HepG2 (cell line): ENCODE data around the gene DUS1L. TPM values are rescaled to one million over a fixed set of nuclear protein-coding genes. Genes with fewer than 3 reads are reported as not detected.

Experiments
- ATAC-seq: fragments of 200-7000 bp; cut with Tn5 transposase; 3 replicates; pipeline ENCODE4 v1.9.1; 2020; ENCODE audit warnings: mild to moderate bottlenecking, moderate library complexity
- BruUV-seq: library from RNA; stranded (reverse); fragments of 400-500 nt; replicated peaks from 2 replicates; lab custom pipeline; 2021; lab: Mats Ljungman, UMichigan
- CTCF ChIA-PET: fragments of 300-600 bp; formaldehyde crosslinking; extraction: SDS; loops from one replicate; lab custom pipeline; 2021; ENCODE audit warnings: low total read pairs, inconsistent platforms, low intra/inter-chr PET ratio; lab: Yijun Ruan, JAX
- POLR2A ChIA-PET: fragments of 350-600 bp; sonication (Branson Sonifier 250); formaldehyde crosslinking; loops from one replicate; lab custom pipeline; 2020; ENCODE audit warnings: antibody characterized with exemption, inconsistent platforms; lab: Yijun Ruan, JAX
- DNase-seq: peaks from one replicate; pipeline ENCODE4 v3.0.0-alpha.2; 2015; ENCODE audit warnings: low spot score
- FAIRE-seq: peaks from 3 replicates; lab custom pipeline; 2011; peaks lifted over from hg19 to GRCh38; lab: Jason Lieb, UNC
- H2AFZ ChIP-seq: one replicate; pipeline ENCODE4 v1.6.1; 2011; ENCODE audit warnings: low read length, inconsistent platforms
- H3K27ac ChIP-seq: fragments of 300-600 bp; 3 replicates; pipeline ENCODE4 v1.8.0; 2011; ENCODE audit warnings: mixed run types, mild to moderate bottlenecking, mixed read lengths, low read length, inconsistent platforms; ENCODE audit not compliant: insufficient read depth; ENCODE audit errors: extremely low read length
- H3K27me3 ChIP-seq, 2 experiments: fragments of 200-600 bp in 1 of 2; 2 replicates in 1 of 2; 3 replicates in 1 of 2; pipeline versions ENCODE4 v1.6.0 to v1.8.0; 2011; ENCODE audit warnings: low read length in 2 of 2, mild to moderate bottlenecking in 2 of 2, moderate library complexity in 2 of 2, inconsistent platforms in 1 of 2; ENCODE audit not compliant: insufficient read depth in 2 of 2, control insufficient read depth in 1 of 2
- H3K36me3 ChIP-seq, 2 experiments: fragments of 200-600 bp in 1 of 2; replicated peaks in 1 of 2; 2 replicates in 1 of 2; 3 replicates in 1 of 2; pipeline versions ENCODE4 v1.5.1 to v1.8.0; 2011; ENCODE audit warnings: low read length in 2 of 2, inconsistent platforms in 1 of 2; ENCODE audit not compliant: insufficient read depth in 2 of 2, control insufficient read depth in 1 of 2
- H3K4me1 ChIP-seq: 2 replicates; pipeline ENCODE4 v1.5.1; 2012; ENCODE audit warnings: low read length, inconsistent platforms; ENCODE audit not compliant: insufficient read depth
- H3K4me2 ChIP-seq: 2 replicates; pipeline ENCODE4 v1.6.0; 2011; ENCODE audit warnings: low read depth, low read length, inconsistent platforms
- H3K4me3 ChIP-seq, 3 experiments: fragments of 200-600 bp in 1 of 3; sonication (generic), shearing (Covaris generic) in 1 of 3; replicated peaks in 1 of 3; 2 replicates each; pipeline ENCODE4 v1.5.1; 2011 to 2016; ENCODE audit warnings: low read length in 3 of 3, inconsistent platforms in 2 of 3, low read depth in 2 of 3, mild to moderate bottlenecking in 2 of 3, control low read depth in 1 of 3, mixed read lengths in 1 of 3; ENCODE audit not compliant: insufficient read depth in 1 of 3
- H3K79me2 ChIP-seq: one replicate; pipeline ENCODE4 v1.6.1; 2011; ENCODE audit warnings: low read length, inconsistent platforms; ENCODE audit not compliant: insufficient read depth
- H3K9ac ChIP-seq: 2 replicates; pipeline ENCODE4 v1.6.0; 2011; ENCODE audit warnings: mild to moderate bottlenecking, low read depth, low read length, inconsistent platforms; ENCODE audit not compliant: insufficient read depth
- H3K9me3 ChIP-seq: 2 replicates; pipeline ENCODE4 v1.5.1; 2012; ENCODE audit warnings: mild to moderate bottlenecking, low read length
- H4K20me1 ChIP-seq: 2 replicates; pipeline ENCODE4 v1.6.0; 2011; ENCODE audit warnings: inconsistent platforms, mild to moderate bottlenecking, low read length, moderate library complexity; ENCODE audit not compliant: insufficient read depth
- ATF7-NPFF ChIP-seq: sonication (generic); formaldehyde crosslinking; IDR thresholded peaks from 2 replicates; pipeline ENCODE4 v1.8.1; 2023; ENCODE audit warnings: mild to moderate bottlenecking, low read depth, missing genetic modification reagents, moderate library complexity
- EED ChIP-seq: sonication (generic); formaldehyde crosslinking; IDR thresholded peaks from 2 replicates; pipeline ENCODE4 v1.5.0; 2020; ENCODE audit warnings: mild to moderate bottlenecking, missing genetic modification reagents
- HDAC2 ChIP-seq: sonication (generic); formaldehyde crosslinking; IDR thresholded peaks from 2 replicates; pipeline ENCODE4 v1.4.0; 2020; ENCODE audit warnings: missing genetic modification reagents
- HNRNPH1 ChIP-seq: fragments of 200-400 bp; formaldehyde crosslinking; optimal IDR thresholded peaks from 2 replicates; pipeline ENCODE3; 2017; ENCODE audit warnings: mild to moderate bottlenecking, low read depth, low read length
- SMARCE1 ChIP-seq: fragments of 450-650 bp; IDR thresholded peaks from 2 replicates; pipeline ENCODE4 v1.6.1; 2017; ENCODE audit warnings: borderline replicate concordance
- THRA ChIP-seq: sonication (generic); formaldehyde crosslinking; IDR thresholded peaks from 2 replicates; pipeline ENCODE4 v1.4.0; 2020; ENCODE audit warnings: missing genetic modification reagents, borderline replicate concordance
- ZNF615 ChIP-seq: sonication (generic); formaldehyde crosslinking; IDR thresholded peaks from 2 replicates; pipeline ENCODE4 v1.5.0; 2020; ENCODE audit warnings: mild to moderate bottlenecking, missing genetic modification reagents, borderline replicate concordance
- ZNF670 ChIP-seq: sonication (generic); formaldehyde crosslinking; IDR thresholded peaks from 2 replicates; pipeline ENCODE4 v1.8.0; 2022; ENCODE audit warnings: mild to moderate bottlenecking, missing genetic modification reagents, borderline replicate concordance
- ZSCAN30 ChIP-seq: sonication (generic); formaldehyde crosslinking; IDR thresholded peaks from 2 replicates; pipeline ENCODE4 v1.5.0; 2020; ENCODE audit warnings: mild to moderate bottlenecking, missing genetic modification reagents
- WGBS: methylation state at CpG from one replicate; pipeline ENCODE4 v1.1.6; 2017; ENCODE audit warnings: low lambda C conversion rate; 5-methylcytosine and 5-hydroxymethylcytosine counted together
- in situ Hi-C: cut with HindIII; loops from 2 replicates; pipeline ENCODE4 v1.10.0; 2017; ENCODE audit warnings: low pct_unique_long_range_greater_than_20kb; ENCODE audit not compliant: extremely low pct_ligation_motif_present
- intact Hi-C: fragments of 100-400 bp; cut with micrococcal nuclease; formaldehyde crosslinking; loops from one replicate; pipeline ENCODE4 v1.10.0; 2022; ENCODE audit not compliant: unreplicated experiment
- polyA plus RNA-seq, 8 experiments: library from polyadenylated mRNA; depleted of rRNA in 3 of 8; stranded (reverse) in 7 of 8; unstranded in 1 of 8; fragments of >200 nt; fragmentation: Illumina TruSeq in 4 of 8; extraction: Trizol in 4 of 8; gene quantifications; 2 replicates each; pipeline versions ENCODE4 v1.2.1 to v1.2.3, GENCODE V29; 2011 to 2016; ENCODE audit warnings: low read depth in 4 of 8, missing spikeins in 1 of 8, mixed read lengths in 1 of 8; ENCODE audit not compliant: insufficient read depth in 1 of 8
- total RNA-seq, 5 experiments: library from RNA; depleted of rRNA; stranded (reverse); fragments of >200 nt; fragmentation: Illumina TruSeq; extraction: Trizol; gene quantifications; 2 replicates each; pipeline ENCODE4 v1.2.3, GENCODE V29; 2016; ENCODE audit warnings: low read depth in 1 of 5
- TF ChIP-seq, protein P1 (sequence below): IDR thresholded peaks from 2 replicates; pipeline ENCODE4 v1.4.0; 2020; ENCODE audit warnings: mild to moderate bottlenecking, missing genetic modification reagents
- TF ChIP-seq, protein P2 (sequence below): sonication (generic); formaldehyde crosslinking; IDR thresholded peaks from 2 replicates; pipeline ENCODE4 v1.5.0; 2020; ENCODE audit warnings: mild to moderate bottlenecking, missing genetic modification reagents

Gene DUS1L
- total and polyA plus RNA-seq, 2 of the 13 experiments (the other 11 are each of a cell fraction or from before 2014, with no cell fraction given) = 81.0 to 109 TPM

- TF ChIP-seq, protein P1, sequence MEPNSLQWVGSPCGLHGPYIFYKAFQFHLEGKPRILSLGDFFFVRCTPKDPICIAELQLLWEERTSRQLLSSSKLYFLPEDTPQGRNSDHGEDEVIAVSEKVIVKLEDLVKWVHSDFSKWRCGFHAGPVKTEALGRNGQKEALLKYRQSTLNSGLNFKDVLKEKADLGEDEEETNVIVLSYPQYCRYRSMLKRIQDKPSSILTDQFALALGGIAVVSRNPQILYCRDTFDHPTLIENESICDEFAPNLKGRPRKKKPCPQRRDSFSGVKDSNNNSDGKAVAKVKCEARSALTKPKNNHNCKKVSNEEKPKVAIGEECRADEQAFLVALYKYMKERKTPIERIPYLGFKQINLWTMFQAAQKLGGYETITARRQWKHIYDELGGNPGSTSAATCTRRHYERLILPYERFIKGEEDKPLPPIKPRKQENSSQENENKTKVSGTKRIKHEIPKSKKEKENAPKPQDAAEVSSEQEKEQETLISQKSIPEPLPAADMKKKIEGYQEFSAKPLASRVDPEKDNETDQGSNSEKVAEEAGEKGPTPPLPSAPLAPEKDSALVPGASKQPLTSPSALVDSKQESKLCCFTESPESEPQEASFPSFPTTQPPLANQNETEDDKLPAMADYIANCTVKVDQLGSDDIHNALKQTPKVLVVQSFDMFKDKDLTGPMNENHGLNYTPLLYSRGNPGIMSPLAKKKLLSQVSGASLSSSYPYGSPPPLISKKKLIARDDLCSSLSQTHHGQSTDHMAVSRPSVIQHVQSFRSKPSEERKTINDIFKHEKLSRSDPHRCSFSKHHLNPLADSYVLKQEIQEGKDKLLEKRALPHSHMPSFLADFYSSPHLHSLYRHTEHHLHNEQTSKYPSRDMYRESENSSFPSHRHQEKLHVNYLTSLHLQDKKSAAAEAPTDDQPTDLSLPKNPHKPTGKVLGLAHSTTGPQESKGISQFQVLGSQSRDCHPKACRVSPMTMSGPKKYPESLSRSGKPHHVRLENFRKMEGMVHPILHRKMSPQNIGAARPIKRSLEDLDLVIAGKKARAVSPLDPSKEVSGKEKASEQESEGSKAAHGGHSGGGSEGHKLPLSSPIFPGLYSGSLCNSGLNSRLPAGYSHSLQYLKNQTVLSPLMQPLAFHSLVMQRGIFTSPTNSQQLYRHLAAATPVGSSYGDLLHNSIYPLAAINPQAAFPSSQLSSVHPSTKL (CRISPR knock-in tag) = peak; percentile 81
Observed at GRCh38 chr17:82103553-82104451, 38.2 kb upstream of the DUS1L start (continued).

GRCh38 chr17:82101767-82102679 lies 36.4 kb upstream of the DUS1L start:
- Histone ChIP-seq H3K4me1 (peaks cover 80% of the 10 kb centered on the region), H3K4me3 (peak overlapping the region in 2 of 3 experiments; percentile 4 to 54; a peak in 3 of 6 replicates), H4K20me1 (peaks cover 2% of the 10 kb centered on the region; the same call in 1 of the 2 replicates), H3K4me2 (peak overlapping the region; percentile 65), H3K9me3 (no peaks in the 10 kb centered on the region), H3K27me3 (no peaks in the 10 kb centered on the region; a peak in 1 of 5 replicates), H3K79me2 (peaks cover 26% of the 10 kb centered on the region), H2AFZ (no peak overlapping the region), H3K36me3 (no peaks in the 10 kb centered on the region), H3K9ac (peak overlapping the region; percentile 65), H3K27ac (peak overlapping the region; percentile 81)
- ATAC-seq (peak; percentile 2), DNase-seq (peak; percentile 87), FAIRE-seq (peak; percentile 57)
- in situ Hi-C loops (no loop called here), intact Hi-C loops (loop anchor here (2.0 to 10.0 kb wide), 2 partner anchors 65 to 133 kb away; partner anchors contain the start of gene DCXR)
- BruUV-seq = no TSS peak
- POLR2A ChIA-PET = interaction anchor here (0.8 to 5.9 kb wide), 19 partner anchors 11 to 399 kb away, joined by 3 to 61 read pairs (median 4); partner anchors contain the start of genes ARHGDIA, CENPX, DCXR and LRRC45
- WGBS = 6% methylated on average over 18 of the region's 18 CpGs
- CTCF ChIA-PET = no interaction called here
- TF ChIP-seq THRA = peak; percentile 77
- TF ChIP-seq ZNF615 = peak; percentile 69; the same call in 1 of the 2 replicates
- 0 out of 2 replicates have a peak, but pooled peaks have one; percentile 66 for TF ChIP-seq ATF7-NPFF (CRISPR knock-in tag)
- peak; percentile 81 for TF ChIP-seq HDAC2
- TF ChIP-seq ZSCAN30 = no peak
- TF ChIP-seq ZNF670 (CRISPR knock-in tag) = peak; percentile 83
- TF ChIP-seq EED = 0 out of 2 replicates have a peak, but pooled peaks have one; percentile 45
- TF ChIP-seq SMARCE1 = no peak
- TF ChIP-seq, protein P2, sequence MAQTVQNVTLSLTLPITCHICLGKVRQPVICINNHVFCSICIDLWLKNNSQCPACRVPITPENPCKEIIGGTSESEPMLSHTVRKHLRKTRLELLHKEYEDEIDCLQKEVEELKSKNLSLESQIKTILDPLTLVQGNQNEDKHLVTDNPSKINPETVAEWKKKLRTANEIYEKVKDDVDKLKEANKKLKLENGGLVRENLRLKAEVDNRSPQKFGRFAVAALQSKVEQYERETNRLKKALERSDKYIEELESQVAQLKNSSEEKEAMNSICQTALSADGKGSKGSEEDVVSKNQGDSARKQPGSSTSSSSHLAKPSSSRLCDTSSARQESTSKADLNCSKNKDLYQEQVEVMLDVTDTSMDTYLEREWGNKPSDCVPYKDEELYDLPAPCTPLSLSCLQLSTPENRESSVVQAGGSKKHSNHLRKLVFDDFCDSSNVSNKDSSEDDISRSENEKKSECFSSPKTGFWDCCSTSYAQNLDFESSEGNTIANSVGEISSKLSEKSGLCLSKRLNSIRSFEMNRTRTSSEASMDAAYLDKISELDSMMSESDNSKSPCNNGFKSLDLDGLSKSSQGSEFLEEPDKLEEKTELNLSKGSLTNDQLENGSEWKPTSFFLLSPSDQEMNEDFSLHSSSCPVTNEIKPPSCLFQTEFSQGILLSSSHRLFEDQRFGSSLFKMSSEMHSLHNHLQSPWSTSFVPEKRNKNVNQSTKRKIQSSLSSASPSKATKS = no peak
- no peak for TF ChIP-seq HNRNPH1
